NCI-H510A (cell line): ENCODE measurements around the gene TTLL5.

Experiments
- DNase-seq: peaks from one replicate; lab custom pipeline; 2025; lab: John Stamatoyannopoulos, UW

Gene TTLL5

DNA sequence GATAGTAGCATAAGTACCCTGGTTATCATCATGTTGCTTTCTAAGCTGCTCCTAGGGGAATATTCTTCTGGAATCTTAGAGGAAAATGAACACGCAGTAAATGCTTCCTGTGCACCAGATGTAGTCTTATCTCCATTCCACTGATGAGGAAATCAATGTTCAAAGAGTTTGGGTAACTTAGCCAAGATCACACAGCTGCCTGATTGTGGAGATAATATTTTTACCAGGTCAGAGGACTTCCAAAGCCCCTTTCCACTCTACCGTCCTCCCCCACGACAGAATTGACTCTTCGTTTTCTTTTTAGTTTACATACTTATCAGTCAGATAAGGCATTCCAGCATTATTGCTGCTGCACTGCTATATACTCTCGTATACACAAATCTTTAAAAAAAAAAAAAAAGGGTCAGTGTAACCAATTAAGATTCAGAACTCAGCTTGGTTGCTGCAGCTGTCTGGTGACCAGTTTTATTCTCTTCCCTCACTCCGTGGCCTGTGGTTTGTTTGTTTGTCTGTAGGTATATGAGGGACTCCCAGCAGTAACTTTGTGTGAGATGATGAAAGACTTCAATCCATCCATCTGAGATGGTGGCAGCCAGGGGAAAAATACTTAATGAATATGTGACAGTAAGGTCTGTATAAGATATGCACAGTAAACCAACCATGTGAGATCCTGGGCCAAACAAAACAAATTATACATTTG is 210.3 kb downstream of the TTLL5 start:
- DNase-seq: no peak

DNA sequence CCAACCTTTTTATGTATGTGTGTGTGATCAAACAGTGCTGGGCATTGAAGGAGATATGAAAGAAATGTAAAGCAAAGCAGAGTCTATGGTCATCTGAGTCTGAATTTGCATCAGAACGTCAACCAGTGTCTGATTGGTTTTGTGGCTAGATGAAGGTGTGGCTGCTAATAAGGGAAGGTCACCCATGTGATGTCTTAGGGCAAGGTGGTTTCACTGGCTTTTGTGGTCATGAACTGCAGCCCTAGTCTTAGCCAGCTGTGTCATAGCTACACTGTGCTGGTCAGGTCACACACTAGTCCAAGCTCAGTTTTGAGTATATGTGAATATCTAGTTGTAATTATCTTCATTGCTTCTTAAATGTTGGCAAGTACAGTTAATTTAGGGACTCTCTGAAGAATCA is 214.9 kb downstream of the TTLL5 start:
- DNase-seq: no peak

DNA sequence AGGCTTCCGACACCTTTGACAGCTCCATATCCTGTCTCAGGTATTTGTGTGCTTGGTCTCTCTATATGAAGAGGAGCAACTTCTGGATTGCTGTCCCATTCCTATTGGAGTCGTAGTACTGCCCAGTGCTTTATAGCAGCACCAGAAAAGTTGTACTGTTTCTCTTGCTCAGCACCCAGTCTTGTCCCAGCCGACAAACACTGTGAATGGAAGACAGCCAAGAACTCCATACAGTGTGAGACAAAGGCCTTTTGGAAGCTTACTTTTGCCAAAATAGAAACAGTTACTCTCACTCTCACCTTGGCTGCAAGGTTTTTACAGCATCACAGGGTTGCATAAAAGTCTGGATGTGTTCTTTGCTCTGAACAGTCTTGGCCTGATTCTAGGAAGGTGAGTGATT is 215.5 kb downstream of the TTLL5 start:
- DNase-seq: no peak

DNA sequence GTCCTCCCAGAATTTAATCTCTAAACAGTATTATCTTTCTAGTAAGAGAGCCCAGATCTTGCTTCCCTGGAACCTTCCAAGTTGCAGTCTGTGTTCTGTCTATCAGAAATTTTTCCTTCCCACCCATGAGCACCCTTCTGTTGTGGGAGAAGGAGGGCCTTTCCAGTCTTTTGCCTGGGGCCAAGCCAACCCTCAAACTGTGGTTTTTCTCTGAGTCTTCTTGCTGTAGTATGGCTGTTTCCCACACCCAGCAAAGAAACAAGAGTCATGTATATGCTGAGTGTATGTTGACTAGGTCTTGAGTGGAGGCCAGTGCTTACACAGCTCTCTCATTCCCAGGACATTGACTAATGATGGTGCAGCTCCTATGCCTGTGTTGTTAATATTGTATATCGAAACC is 216.2 kb downstream of the TTLL5 start:
- no peak for DNase-seq

- no peak for DNase-seq
Measured at GRCh38 chr14:75877884-75878283, 216.8 kb downstream of the TTLL5 start.

DNA sequence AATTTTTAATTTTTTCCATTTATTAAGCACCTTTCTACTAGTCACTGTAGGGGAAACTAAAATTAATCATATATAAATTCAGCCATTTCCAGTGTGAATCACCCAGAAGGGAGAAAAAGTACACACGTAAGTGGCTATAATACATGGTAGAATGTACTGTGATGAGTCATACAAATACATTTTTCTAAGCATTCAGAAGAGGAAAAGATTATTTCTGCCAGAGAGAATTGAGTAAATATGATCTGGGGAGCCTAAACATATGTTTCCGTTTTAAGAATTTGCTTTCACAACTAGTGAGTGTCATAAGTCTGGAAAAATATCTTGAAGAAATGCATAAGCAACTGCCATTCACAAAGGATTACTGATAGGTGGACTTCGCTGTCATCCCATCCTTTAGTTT is 218.0 kb downstream of the TTLL5 start:
- no peak for DNase-seq

- DNase-seq: no peak
Measured at GRCh38 chr14:75880512-75880911, 219.5 kb downstream of the TTLL5 start.

DNA sequence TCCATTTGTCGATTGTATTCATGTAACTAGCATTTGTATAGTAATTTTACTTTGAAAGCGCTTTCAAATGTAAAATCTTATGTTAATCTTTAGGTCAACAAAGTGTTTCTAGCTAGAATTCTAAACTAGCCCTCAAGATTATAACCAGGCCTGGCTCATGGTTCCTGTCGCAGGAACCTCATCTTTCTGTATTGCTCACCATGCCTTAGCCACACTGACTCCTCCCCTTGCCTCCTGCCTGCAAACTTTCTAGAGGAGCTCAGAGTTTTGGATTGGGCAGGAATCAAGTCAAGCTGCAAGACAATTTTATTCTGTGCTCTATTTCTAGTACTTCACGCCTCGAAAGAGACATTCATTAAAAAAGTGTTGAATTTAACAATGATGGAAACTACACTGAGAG is 220.9 kb downstream of the TTLL5 start:
- DNase-seq: no peak

DNA sequence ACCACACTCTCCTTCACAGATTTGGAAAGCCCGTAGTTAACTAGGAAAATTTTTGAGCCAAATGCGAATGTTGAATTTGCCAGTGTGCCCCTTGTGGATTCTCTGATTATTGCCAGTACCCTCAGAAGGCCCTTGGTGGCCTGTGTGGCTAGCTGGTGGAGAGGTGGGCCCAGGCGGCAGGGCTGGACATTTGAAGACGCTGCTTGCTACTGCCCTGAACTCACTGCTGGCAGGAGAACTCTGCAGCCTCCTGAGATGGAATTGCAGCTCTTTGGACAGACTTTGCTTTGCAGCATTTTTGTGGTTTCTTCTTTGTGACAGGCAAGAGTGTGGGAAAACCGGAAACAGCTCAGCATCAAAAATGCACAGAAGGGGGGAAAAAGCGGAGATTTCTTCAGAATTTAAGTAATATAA is 223.2 kb downstream of the TTLL5 start:
- no peak for DNase-seq

DNA sequence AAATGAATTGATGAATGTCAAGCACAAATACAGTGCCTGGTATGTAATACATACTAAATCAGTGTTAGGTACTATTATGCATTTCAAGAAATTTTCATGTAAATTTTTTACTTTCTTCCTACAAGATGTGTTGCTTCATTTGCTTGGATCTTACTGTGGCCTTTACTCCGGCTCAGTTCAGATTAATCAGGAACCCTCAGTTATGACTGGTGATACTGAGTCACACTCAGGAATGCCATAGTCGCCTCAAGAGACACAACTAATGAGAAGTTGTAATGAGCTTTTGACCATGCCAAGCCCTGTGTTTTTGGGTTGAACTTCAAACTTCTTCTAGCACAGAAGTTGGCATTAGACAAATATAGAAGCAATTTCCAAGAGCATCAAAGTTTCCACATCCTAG is 224.8 kb downstream of the TTLL5 start:
- no peak for DNase-seq

DNA sequence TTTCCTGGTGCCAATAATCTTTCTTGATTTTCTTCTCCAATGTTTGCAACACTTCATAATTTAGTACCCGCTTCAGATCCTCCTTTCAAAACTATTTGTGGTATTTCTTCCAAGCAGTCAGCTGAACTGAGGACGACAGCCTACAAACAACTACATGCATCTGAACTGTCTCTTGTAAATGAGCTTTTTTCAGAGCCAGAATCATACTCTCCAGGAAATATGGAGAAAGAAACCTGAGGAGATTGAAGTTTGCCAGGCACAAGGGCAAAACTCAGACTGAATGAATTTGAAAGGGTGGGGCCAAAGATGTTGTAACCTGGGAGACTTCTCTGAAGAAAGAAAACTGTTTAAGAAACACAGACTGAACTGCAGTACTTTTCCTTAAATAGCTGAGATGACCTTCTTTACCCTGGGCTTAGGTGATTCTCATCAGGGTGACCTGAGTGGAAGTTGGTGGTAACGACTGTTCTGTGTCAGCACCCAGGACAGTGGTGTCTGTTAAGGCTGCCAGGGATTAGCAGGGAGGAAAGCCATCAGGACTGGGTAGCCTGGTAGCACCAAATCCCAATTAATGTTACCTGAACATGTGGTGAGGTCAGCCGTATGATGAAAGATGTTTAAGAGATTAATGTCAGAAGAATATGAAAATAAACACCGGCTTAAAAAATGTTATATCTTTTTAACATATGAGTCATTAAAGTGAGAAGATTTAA is 225.7 kb downstream of the TTLL5 start:
- DNase-seq: no peak

GRCh38 chr14:75888945-75889344 is 227.9 kb downstream of the TTLL5 start:
- DNase-seq: no peak

DNA sequence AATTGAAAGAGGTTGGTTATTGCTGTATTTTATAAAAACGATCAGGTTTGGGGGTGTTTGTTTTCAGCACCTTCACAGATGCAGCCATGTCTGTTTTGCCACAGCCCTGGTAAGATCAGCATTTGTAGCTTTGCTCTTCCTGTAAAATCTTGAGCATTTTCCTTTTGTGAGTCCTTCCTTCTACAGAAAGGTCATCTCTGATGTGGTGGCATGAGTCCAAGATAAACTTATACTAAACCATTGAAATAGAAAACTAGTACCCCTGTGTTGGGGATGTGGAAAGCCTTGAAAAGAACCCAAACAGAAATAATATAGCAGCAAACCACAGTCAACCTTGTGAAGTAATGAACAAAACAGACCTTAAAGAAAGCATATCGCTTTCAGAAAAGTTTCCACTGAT is 235.3 kb downstream of the TTLL5 start:
- DNase-seq: no peak

DNA sequence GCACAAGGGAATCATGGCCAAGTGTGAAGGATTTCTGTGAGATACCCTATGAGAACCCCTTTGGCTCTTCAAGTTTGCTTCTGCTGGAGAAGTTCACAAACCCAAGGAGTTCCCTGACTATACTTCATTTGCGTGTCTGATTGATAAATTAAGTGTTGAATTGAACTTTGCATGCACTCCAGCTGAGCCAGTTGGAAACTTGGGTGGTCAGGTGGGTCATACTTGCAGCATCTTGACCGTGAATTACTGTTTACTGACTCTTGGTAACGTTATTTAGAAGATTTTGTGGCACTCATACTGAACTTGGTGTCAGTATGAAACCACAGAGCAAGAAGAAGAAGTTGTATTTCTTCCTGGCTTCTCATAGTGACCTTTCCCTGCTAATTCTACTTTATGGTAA is 243.3 kb downstream of the TTLL5 start:
- DNase-seq: no peak

DNA sequence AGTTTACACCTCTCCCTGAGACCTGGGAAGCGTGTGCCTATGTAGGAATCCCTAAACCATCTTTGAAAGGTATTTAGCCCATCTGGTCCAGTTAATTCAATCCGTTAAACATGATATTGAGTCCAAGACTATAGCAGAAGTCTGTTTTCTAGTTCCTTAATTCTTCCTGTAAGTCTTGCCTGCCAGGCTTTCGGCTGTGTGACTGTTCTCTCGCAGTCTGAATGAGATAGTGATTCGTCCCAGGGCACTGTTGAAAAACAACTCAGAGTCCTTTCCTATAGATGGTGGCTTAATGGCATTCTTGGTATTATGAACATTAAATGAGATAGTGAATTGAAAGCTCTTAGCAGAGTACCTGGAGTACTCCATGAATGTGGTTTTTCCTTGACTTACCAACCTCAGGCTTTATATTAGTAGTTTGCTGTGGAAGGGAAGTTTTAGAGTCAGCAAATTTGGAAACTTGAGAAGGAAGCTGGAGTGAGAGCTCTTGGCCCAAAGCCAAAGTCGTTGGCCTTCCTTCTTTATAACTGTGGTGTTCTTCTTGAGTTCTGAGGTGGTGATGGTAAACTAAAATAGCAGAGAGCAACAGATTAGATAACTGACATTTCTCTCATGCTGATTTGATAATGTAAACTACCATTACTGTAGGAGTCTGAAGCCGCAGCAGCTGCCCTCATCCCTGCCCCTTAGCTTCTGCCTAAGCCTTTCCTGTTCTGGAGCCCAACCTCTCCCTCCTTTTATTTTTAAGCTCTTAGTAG is 244.3 kb downstream of the TTLL5 start:
- no peak for DNase-seq

DNA sequence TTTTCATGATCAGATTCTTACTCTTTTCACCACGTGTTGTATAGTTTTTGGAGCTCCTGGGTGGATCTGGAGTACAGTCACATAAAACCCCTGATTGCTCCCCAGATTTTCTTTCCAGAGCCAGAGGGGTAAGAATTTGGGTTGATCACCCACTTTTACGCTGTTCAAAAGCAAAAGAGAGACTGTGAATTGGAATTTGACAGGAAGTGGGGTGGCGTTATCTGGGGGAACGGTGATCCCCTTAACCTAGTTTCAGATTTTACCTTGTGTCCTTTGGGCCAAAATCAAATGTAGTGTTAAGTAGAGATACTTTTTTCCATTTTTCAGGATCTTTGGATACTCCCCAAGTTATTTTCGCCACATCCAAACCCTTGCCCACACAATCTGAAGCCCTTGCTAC is 245.2 kb downstream of the TTLL5 start:
- no peak for DNase-seq

- DNase-seq: no peak
Measured at GRCh38 chr14:75906680-75907280, 245.7 kb downstream of the TTLL5 start.

- DNase-seq: no peak
Measured at GRCh38 chr14:75907756-75908359, 246.8 kb downstream of the TTLL5 start.

DNA sequence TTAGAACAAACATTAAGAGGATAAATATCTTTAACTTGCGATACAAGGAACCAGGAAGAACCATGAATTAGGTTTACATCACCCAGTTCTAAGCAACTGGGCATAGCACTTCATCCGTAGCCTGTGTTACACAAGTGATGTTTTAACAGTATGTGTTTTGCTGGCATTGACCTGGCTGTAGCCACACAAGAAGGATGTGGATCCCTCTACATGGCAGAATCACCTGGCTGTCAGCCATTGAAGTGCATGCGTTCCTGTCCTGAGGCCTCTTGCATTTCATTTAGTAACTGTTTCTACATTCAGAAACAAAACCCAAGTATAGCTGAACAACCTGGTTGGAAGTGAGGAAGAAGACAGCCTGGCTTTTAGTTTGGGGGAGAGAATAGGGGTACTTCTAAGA is 248.6 kb downstream of the TTLL5 start:
- no peak for DNase-seq

DNA sequence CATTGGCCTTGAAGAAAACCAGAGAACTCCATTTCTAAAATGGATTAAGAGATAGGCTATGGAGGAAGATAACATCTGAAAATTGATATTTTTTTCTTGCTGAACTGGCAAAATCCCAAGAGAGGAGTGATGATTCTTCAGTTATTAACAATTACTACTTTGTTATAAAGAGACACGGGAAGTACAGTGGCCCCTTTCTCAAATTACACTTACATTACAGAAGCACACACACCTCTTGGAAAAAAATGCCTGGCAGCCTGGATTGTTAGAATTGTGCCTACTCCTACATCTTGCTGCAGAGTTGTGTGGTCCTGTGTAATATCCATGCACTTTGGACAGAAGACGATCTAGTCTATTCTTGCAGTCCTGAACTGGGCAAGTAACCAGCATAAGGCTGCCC is 249.0 kb downstream of the TTLL5 start:
- no peak for DNase-seq

DNA sequence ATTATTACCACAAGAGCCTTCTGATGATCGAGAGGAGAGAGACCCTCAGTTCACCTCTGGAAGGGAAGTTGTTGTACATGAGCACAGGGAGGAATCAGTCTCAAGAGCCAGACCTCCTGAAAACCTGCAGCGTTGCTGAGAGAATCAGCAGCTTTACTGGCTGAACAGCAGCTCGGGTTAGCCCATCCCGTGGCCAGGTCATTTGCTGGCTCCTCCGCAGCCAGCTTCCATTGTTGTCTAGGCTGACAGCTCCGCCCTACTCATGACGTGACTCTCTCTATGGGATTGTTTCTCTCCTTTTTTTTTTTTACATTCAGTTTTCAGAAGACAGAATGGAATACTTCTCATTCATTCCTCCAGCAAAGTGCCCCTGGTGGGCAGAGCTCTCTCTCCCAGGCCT is 250.8 kb downstream of the TTLL5 start:
- no peak for DNase-seq

GRCh38 chr14:75913183-75913582 is 252.1 kb downstream of the TTLL5 start:
- DNase-seq: no peak
